Measurements from ENCODE around the gene HSPB6. TPM values are rescaled to one million over a fixed set of nuclear protein-coding genes. Genes with fewer than 3 reads are reported as not detected.
A peak's percentile ranks its signal among the peaks of the same experiment; 100 is the strongest.

The HSPB6 gene
- total RNA-seq, 2 experiments from 2014 or later: 0.29 to 0.69 TPM

DNA sequence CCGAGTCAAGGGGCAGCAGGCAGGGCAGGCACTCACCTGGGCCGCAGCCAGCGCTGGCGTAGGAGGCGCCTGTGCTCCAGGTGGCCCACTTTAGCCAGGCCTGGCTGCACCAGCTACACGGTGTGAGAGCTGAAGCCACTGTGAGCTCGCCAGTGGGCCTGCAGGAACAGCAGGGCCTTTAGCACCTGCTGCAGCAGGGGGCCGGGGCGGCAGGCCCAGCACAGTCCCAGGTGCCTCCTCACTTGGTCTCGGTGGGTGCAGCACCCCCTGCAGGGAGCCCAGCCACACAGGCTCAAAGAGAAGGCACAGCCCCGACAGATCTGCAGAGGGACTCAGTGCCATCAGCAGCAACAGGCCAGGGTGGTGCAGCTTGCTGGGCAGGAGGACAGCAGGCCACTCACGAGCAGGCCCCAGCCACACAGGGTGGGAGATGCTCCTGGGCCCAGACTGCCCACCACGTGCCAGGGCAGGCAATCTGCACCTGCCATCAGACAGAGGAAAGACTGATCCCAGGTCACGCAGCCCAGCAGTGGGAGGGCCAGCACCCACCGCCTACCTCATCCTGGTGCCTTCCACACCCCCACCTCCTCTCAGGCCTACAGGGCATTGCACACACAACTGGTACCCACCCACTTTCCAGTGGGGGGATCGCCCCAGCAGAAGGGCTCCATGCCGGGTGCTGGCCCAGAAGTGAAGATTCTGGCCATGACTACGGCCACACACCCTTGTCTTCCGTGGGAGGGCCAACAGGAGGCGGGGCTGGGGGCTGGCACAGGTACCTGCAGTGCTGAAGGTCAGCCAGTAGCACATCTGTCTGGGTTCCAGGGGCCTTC, 34.4 kb upstream of the HSPB6 start:
- no peaks in the 10 kb centered on the region for H3K36me3 Mint-ChIP-seq (ENCODE audit: low read depth)
- H3K27ac Mint-ChIP-seq: no peak overlapping the region
- ChIA-PET POLR2A (no interaction called here), CTCF (interaction anchor here (1.1 kb wide), 1 partner anchor 29 kb away, joined by 3 read pairs; no protein-coding TSS in a partner anchor)
- no peaks in the 10 kb centered on the region for H3K4me1 Mint-ChIP-seq
- peak; percentile 15 for DNase-seq
- no peaks in the 10 kb centered on the region for H3K9me3 Mint-ChIP-seq
- no peak overlapping the region for H3K4me3 Mint-ChIP-seq
- H3K27me3 Mint-ChIP-seq: peaks cover 5% of the 10 kb centered on the region

DNA sequence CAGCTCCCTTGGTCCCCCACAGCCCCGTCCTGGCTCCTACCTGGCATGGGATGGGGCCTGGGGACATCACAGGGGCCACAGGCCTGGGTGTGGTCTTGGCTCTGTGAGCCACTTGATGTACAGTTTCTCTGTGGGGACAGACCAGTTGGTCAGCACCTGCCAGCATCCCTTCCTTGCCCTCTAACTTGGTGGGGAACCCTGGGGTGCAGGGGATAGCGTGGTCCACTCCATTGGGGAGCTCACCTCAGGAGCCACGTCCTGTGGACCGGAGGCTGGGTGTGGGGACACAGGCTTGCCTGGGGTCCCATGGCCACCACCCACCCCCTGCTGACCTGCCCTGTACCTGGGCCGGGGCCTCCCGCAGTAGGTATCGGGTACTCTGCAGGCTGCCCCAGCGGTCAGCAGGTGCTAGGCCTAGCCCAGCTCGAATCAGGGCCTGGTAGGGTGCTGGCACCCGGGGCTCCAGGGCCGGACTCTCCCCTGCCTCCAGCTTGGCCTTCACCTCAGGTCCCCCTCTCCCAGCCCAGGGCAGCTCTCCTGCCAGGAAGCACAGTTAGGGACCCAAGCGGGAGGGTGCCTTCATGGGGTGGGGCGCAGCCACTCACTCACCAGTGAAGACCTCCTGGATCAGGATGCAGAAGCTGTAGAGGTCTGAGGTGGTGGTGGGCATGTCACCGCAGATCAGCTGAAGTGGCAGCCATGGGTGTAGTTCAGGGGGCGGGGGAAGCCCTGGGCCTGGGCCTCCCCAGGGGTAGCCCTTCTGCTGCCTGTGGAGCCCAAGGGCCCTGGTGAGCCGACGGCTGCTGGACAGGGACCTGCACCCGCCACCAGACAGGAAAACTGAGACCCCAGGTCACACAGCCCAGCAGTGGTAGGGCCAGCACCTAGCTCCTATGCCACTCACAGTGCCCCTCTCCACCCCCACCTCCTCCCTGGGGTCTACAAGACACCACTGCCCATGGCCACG, 33.4 kb upstream of the HSPB6 start:
- H3K36me3 Mint-ChIP-seq (ENCODE audit: low read depth): no peaks in the 10 kb centered on the region
- H3K4me3 Mint-ChIP-seq: no peak overlapping the region
- H3K4me1 Mint-ChIP-seq: no peaks in the 10 kb centered on the region
- H3K27me3 Mint-ChIP-seq: no peaks in the 10 kb centered on the region
- no peak for DNase-seq
- ChIA-PET CTCF (interaction anchor here (0.7 to 1.2 kb wide), 3 partner anchors 9 to 41 kb away, joined by 3 to 4 read pairs (median 3); no protein-coding TSS in a partner anchor), POLR2A (no interaction called here)
- no peak overlapping the region for H3K27ac Mint-ChIP-seq
- no peaks in the 10 kb centered on the region for H3K9me3 Mint-ChIP-seq

DNA sequence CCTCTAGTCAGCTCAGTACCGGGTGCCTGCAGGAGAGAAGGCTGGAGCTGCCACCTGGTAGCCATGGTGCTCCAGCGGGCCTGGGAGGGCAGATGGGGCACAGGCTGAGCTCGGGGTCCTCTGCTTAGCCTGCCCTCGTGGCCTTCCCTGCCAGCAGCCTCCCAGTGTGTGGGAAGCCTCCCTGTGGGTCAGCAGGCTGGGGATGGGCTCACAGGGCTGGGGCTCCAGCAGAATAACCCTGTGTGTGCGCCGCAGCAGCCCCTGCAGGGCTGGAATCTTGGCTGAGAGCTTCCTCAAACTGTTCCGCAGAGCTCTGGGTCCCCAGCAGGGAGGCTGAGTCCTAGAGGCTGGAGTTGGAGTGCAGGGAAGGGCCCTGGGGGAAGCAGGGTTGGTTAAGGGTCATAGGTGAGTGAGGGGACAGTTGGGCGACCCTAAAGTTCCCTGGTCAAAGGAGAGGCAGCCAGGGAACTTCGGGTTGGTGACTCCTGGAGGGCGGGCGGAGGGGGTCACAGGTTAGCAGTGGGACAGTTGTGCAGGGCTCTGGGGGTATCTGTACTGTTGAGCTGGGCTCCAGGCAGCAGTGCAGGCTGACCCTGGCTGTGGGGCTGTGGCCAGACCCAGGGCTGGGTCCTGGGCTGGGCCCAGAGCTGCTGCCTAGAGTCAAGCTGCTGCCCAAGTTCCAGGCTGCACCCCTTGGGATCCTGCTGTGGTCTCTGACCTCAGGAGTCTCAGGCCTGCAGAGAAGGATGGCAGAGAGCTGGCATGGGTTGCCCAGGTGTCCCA, 32.6 kb upstream of the HSPB6 start:
- no peak for DNase-seq
- H3K4me3 Mint-ChIP-seq: no peak overlapping the region
- ChIA-PET CTCF (interaction anchor here (1.2 kb wide), 1 partner anchor 40 kb away, joined by 3 read pairs; no protein-coding TSS in a partner anchor), POLR2A (no interaction called here)
- no peaks in the 10 kb centered on the region for H3K36me3 Mint-ChIP-seq (ENCODE audit: low read depth)
- H3K27ac Mint-ChIP-seq: no peak overlapping the region
- H3K27me3 Mint-ChIP-seq: no peaks in the 10 kb centered on the region
- H3K4me1 Mint-ChIP-seq: no peaks in the 10 kb centered on the region
- no peaks in the 10 kb centered on the region for H3K9me3 Mint-ChIP-seq

DNA sequence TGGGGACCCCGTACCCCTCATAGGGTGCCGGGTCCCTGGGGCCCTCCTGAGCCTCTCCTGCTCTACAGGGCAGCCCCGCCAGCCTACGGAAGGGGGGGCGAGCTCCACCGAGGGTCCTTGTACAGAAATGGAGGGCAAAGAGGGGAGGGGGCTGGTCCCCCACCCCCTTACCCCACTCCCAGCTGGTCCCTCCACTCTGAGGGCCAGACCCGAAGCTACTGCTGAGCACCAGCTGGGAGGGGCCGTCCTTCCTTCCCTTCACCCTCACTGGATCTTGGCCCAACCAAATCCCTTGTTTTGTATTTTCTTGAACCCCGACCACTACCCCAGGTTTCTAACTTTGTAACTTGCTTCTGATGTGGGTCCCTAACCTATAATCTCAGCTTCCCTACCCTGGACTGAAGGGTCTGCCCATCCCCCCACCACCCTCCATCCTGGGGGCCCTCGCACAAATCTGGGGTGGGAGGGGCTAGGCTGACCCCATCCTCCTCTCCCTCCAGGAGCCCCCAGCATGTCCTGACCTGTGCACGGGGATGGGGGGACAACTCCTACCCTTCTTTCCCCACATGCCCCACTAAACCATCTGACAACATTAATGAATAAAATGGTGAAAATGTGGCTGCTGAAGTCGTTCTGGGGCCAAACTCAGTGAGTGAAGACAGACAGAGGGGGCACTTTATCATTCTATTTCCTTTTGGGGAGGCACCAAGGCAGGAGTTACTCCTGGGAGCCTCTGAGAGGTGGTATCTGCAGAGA, 31.6 kb upstream of the HSPB6 start:
- POLR2A ChIA-PET: no interaction called here

DNA sequence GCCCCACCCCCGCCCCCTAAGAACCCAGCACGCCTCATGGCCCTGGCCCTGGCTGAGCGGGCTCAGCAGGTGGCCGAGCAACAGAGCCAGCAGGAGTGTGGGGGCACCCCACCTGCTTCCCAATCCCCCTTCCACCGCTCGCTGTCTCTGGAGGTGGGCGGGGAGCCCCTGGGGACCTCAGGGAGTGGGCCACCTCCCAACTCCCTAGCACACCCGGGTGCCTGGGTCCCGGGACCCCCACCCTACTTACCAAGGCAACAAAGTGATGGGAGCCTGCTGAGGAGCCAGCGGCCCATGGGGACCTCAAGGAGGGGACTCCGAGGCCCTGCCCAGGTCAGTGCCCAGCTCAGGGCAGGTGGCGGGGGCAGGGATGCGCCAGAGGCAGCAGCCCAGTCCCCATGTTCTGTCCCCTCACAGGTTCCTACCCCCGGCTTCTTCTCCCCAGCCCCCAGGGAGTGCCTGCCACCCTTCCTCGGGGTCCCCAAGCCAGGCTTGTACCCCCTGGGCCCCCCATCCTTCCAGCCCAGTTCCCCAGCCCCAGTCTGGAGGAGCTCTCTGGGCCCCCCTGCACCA, 30.5 kb upstream of the HSPB6 start:
- H3K4me3 Mint-ChIP-seq: no peak overlapping the region
- no peaks in the 10 kb centered on the region for H3K9me3 Mint-ChIP-seq
- no peaks in the 10 kb centered on the region for H3K27me3 Mint-ChIP-seq
- no peak for DNase-seq
- ChIA-PET CTCF (no interaction called here), POLR2A (no interaction called here)
- no peak overlapping the region for H3K27ac Mint-ChIP-seq
- H3K4me1 Mint-ChIP-seq: no peaks in the 10 kb centered on the region
- H3K36me3 Mint-ChIP-seq (ENCODE audit: low read depth): peaks cover 4% of the 10 kb centered on the region

More for the DNA sequence above, 31.6 kb upstream of the HSPB6 start:
- Mint-ChIP-seq H3K36me3 (ENCODE audit: low read depth) (no peaks in the 10 kb centered on the region), H3K4me1 (no peaks in the 10 kb centered on the region), H3K27me3 (no peaks in the 10 kb centered on the region), H3K9me3 (no peaks in the 10 kb centered on the region), H3K4me3 (no peak overlapping the region), H3K27ac (no peak overlapping the region)
- CTCF ChIA-PET: interaction anchor here (0.6 kb wide), 1 partner anchor 503 kb away, joined by 3 read pairs; no protein-coding TSS in a partner anchor
- no peak for DNase-seq

DNA sequence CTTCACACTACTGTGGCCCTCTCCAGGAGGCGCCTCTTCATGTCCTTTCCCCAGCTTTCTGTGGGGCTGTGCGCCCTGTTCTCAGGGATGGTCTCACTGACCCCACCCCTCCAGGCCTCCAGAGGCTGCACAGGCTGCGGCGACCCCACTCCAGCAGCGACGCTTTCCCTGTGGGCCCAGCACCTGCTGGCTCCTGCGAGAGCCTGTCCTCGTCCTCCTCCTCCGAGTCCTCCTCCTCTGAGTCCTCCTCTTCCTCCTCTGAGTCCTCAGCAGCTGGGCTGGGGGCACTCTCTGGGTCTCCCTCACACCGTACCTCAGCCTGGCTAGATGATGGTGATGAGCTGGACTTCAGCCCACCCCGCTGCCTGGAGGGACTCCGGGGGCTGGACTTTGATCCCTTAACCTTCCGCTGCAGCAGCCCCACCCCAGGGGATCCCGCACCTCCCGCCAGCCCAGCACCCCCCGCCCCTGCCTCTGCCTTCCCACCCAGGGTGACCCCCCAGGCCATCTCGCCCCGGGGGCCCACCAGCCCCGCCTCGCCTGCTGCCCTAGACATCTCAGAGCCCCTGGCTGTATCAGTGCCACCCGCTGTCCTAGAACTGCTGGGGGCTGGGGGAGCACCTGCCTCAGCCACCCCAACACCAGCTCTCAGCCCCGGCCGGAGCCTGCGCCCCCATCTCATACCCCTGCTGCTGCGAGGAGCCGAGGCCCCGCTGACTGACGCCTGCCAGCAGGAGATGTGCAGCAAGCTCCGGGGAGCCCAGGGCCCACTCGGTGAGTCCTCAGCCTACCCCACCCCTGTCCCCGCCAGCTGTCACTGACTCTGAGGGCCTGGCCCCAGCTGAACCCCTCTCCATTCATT, 29.7 kb upstream of the HSPB6 start:
- Mint-ChIP-seq H3K27me3 (no peaks in the 10 kb centered on the region), H3K27ac (no peak overlapping the region), H3K36me3 (ENCODE audit: low read depth) (peaks cover 8% of the 10 kb centered on the region), H3K4me1 (no peaks in the 10 kb centered on the region), H3K4me3 (no peak overlapping the region), H3K9me3 (no peaks in the 10 kb centered on the region)
- DNase-seq: no peak
- ChIA-PET POLR2A (no interaction called here), CTCF (no interaction called here)

DNA sequence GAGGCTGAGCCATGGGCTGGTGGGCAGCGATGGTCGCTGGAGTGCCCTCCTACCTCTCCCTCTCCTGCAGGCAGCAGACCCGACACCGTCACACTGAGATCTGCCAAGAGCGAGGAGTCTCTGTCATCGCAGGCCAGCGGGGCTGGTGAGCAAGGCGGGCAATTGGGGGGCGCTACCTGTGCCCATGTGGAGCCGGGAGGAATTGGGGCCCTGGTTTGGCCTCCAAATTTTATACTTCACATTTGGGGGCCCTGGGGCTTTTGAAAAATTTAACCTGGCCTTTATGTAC, 28.5 kb upstream of the HSPB6 start:
- DNase-seq: no peak
- CTCF ChIA-PET: no interaction called here
- Mint-ChIP-seq H3K27me3 (no peaks in the 10 kb centered on the region), H3K27ac (no peak overlapping the region), H3K9me3 (no peaks in the 10 kb centered on the region), H3K4me3 (no peak overlapping the region), H3K4me1 (no peaks in the 10 kb centered on the region), H3K36me3 (ENCODE audit: low read depth) (peaks cover 13% of the 10 kb centered on the region)
- POLR2A ChIA-PET: no interaction called here

DNA sequence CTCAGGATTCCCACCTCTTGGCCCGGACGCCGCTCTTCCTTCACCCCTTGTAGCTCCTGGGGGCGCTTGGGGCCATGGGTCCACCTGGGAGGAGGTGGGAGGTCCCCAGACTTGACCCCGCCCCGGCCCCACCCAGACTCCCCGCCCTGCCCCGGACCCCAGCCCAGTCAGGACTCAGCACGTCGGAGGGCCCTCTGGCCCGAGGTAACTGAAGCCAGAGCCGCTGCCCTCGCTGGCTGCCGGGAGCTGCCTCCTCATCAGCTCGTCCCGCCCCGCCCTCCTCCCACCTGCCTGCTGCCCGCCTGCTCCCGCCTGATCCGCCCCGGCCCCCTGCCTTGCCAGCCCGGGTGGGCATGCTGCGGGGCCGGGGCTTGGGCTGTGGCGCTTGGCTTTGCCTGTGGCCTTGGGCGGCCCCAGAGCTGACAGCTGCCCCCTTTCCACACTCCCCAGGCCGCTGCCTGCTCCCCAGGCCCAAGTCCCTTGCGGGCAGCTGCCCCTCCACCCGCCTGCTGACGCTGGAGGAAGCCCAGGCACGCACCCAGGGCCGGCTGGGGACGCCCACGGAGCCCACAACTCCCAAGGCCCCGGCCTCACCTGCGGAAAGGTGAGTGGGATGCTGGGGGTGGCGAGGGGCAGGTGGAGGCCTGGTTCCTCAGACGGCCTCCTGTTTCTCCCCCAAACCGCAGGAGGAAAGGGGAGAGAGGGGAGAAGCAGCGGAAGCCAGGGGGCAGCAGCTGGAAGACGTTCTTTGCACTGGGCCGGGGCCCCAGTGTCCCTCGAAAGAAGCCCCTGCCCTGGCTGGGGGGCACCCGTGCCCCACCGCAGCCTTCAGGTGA, 27.9 kb upstream of the HSPB6 start:
- ChIA-PET POLR2A (no interaction called here), CTCF (no interaction called here)
- H3K4me1 Mint-ChIP-seq: no peaks in the 10 kb centered on the region
- no peaks in the 10 kb centered on the region for H3K27me3 Mint-ChIP-seq
- peaks cover 17% of the 10 kb centered on the region for H3K36me3 Mint-ChIP-seq (ENCODE audit: low read depth)
- DNase-seq: no peak
- no peaks in the 10 kb centered on the region for H3K9me3 Mint-ChIP-seq
- H3K4me3 Mint-ChIP-seq: no peak overlapping the region
- H3K27ac Mint-ChIP-seq: no peak overlapping the region

DNA sequence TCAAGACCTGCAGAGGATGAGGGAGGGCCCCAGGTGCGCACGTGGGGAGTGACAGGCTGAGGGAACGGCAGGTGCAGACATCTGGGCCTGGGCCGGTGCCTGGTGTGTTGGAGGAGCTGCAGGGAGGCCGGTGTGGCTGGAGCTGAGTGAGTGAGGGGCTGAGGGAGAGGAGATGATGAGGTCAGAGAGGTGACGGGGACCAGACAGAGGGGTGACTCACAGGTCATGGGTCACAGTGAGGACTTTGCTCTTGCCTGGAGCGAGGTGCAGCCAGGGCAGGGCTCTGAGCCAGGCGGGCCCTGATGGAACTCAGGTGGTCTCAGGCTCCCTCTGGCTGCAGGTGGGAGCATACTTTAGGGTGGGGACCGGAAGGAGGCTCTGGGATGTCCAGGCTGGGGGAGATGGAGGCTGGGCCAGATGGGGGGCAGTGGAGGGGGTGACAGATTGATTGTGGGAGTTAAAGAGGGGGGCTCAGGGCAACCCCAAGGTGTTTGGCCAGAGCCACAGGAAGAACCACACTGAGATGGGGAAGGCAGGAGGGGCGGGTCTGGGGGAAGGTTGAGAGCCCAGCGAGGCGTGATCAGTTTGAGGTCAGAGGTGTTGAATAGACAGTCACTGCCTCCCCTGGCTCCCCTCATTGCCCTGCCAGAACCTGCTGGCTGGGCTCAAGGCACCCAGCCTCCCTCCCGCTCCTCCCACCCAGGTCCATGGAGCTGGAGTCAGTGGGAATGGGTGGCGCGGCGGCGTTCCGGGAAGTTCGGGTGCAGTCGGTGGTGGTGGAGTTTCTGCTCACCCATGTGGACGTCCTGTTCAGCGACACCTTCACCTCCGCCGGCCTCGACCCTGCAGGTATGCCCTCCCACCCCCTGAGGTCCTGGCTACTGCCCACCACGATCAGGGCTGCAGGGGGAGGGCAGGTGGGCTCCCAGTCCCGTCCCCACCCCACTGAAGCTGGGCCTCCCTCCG, 26.9 kb upstream of the HSPB6 start:
- CTCF ChIA-PET: no interaction called here
- peaks cover 23% of the 10 kb centered on the region for H3K36me3 Mint-ChIP-seq (ENCODE audit: low read depth)
- no peaks in the 10 kb centered on the region for H3K9me3 Mint-ChIP-seq
- H3K27ac Mint-ChIP-seq: no peak overlapping the region
- no peak overlapping the region for H3K4me3 Mint-ChIP-seq
- POLR2A ChIA-PET: no interaction called here
- H3K27me3 Mint-ChIP-seq: no peaks in the 10 kb centered on the region
- DNase-seq: no peak
- H3K4me1 Mint-ChIP-seq: peaks cover 2% of the 10 kb centered on the region

DNA sequence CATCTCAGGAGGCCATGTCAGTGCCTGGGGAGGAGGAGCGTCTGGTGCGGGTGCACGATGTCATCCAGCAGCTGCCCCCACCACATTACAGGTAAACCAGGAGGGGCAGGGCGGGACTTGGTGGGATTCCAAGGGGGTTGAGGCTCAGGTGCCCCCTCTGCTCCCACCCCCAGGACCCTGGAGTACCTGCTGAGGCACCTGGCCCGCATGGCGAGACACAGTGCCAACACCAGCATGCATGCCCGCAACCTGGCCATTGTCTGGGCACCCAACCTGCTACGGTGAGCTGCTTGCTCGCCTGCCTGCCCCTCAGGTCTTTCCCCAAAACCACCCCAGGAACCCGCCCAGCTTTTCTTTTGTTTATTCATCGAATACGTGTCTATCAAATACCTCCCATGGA, 25.8 kb upstream of the HSPB6 start:
- H3K27ac Mint-ChIP-seq: peak overlapping the region; percentile 54
- H3K36me3 Mint-ChIP-seq (ENCODE audit: low read depth): peaks cover 28% of the 10 kb centered on the region
- H3K9me3 Mint-ChIP-seq: no peaks in the 10 kb centered on the region
- POLR2A ChIA-PET: no interaction called here
- DNase-seq: no peak
- CTCF ChIA-PET: interaction anchor here (0.6 kb wide), 1 partner anchor 19 kb away, joined by 3 read pairs; no protein-coding TSS in a partner anchor
- no peaks in the 10 kb centered on the region for H3K27me3 Mint-ChIP-seq
- peaks cover 7% of the 10 kb centered on the region for H3K4me1 Mint-ChIP-seq
- no peak overlapping the region for H3K4me3 Mint-ChIP-seq
